Activated CD8-positive, alpha-beta T cell treated with anti-CD3 and anti-CD28 coated beads for 36 hours (primary cell): ENCODE data around the gene NUDC. TPM values are rescaled to one million over a fixed set of nuclear protein-coding genes. Genes with fewer than 3 reads are reported as not detected.

Experiments used
- ATAC-seq: fragments of 200-7000 bp; cut with Tn5 transposase; one replicate; pipeline ENCODE4 v1.10.0; 2021; ENCODE audit warnings: mild to moderate bottlenecking, moderate library complexity
- CTCF ChIA-PET: fragments of 350-600 bp; sonication (Branson Sonifier 250); formaldehyde crosslinking; loops from one replicate; lab custom pipeline; 2021; ENCODE audit warnings: antibody characterized with exemption; lab: Charles Lee
- POLR2A ChIA-PET: fragments of 350-600 bp; sonication (Branson Sonifier 250); formaldehyde crosslinking; loops from one replicate; lab custom pipeline; 2021; ENCODE audit warnings: antibody characterized with exemption; lab: Charles Lee
- DNase-seq: peaks from one replicate; pipeline ENCODE4 v3.0.0-alpha.2; 2020
- H3K27ac Mint-ChIP-seq: one replicate; pipeline ENCODE4 v1.8.0; 2021; ENCODE audit warnings: mild to moderate bottlenecking, mixed read lengths
- H3K27me3 Mint-ChIP-seq: one replicate; pipeline ENCODE4 v1.8.0; 2021; ENCODE audit warnings: mixed read lengths
- H3K36me3 Mint-ChIP-seq: one replicate; pipeline ENCODE4 v1.8.0; 2021; ENCODE audit warnings: low read depth, mixed read lengths
- H3K4me1 Mint-ChIP-seq: one replicate; pipeline ENCODE4 v1.8.0; 2021; ENCODE audit warnings: low read depth, mixed read lengths
- H3K4me3 Mint-ChIP-seq: one replicate; pipeline ENCODE4 v1.8.0; 2021; ENCODE audit warnings: mild to moderate bottlenecking, moderate library complexity, mixed read lengths
- H3K9me3 Mint-ChIP-seq: one replicate; pipeline ENCODE4 v1.8.0; 2021; ENCODE audit warnings: mixed read lengths
- intact Hi-C: fragments of 100-400 bp; cut with micrococcal nuclease; formaldehyde crosslinking; loops from one replicate; pipeline ENCODE4 v1.10.0; 2022
- total RNA-seq, 2 experiments: library from RNA; stranded (reverse); gene quantifications; one replicate each; pipeline ENCODE4 v1.2.3, GENCODE V29; 2021
- TF ChIP-seq, protein P1 (sequence below): fragments of 200-600 bp; IDR thresholded peaks from one replicate; pipeline ENCODE4 v1.8.0; 2022; ENCODE audit warnings: antibody characterized with exemption, mild to moderate bottlenecking

The NUDC gene
- total RNA-seq, 2 experiments from 2014 or later = 97.0 to 103 TPM

DNA sequence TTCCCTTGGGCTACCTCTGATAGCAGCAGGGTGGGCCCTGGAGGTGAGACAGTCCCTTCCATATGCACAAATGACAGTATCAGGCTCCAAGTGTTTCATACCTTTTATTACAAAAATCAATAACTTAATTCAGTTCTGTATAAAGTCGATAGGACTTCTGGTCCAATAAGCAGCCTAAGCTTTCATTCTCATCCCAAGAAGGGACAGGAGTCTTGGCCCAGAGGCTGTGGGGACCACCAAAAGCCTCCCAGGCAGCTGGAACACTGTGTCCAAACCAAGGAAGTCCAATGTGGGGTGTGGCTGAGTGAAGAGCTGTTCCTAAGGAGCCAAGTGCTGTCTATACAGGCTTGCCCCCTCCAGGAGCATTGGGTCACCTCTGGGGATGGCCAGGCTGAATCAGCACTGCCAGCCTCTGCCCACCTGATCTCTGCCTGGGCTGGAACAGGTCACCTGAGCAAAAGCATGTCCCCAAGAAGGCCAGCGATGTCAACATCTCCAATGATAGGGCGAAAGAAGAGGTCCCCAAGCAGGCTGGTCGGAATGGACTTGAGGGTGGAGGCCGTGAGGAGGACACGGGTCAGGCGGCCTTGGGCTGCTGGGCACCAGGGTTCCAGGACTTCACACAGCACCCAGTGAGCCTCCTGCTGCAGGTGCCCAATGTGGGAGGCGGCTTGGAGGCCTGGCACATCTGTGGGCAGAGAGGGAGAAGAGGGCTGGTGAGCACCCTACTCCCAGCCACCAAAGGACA, 10.0 kb upstream of the NUDC start:
- Mint-ChIP-seq H3K9me3 (no peaks in the 10 kb centered on the region), H3K27ac (no peak overlapping the region), H3K4me1 (no peaks in the 10 kb centered on the region), H3K36me3 (no peaks in the 10 kb centered on the region), H3K4me3 (no peak overlapping the region), H3K27me3 (no peaks in the 10 kb centered on the region)
- intact Hi-C loops = no loop called here
- DNase-seq (no peak), ATAC-seq (no peak)
- TF ChIP-seq, protein P1, sequence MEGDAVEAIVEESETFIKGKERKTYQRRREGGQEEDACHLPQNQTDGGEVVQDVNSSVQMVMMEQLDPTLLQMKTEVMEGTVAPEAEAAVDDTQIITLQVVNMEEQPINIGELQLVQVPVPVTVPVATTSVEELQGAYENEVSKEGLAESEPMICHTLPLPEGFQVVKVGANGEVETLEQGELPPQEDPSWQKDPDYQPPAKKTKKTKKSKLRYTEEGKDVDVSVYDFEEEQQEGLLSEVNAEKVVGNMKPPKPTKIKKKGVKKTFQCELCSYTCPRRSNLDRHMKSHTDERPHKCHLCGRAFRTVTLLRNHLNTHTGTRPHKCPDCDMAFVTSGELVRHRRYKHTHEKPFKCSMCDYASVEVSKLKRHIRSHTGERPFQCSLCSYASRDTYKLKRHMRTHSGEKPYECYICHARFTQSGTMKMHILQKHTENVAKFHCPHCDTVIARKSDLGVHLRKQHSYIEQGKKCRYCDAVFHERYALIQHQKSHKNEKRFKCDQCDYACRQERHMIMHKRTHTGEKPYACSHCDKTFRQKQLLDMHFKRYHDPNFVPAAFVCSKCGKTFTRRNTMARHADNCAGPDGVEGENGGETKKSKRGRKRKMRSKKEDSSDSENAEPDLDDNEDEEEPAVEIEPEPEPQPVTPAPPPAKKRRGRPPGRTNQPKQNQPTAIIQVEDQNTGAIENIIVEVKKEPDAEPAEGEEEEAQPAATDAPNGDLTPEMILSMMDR = no peak
- CTCF ChIA-PET = interaction anchor here (0.7 kb wide), 1 partner anchor 86 kb away, joined by 3 read pairs; no protein-coding TSS in a partner anchor
- POLR2A ChIA-PET = interaction anchor here (0.8 to 1.0 kb wide), 2 partner anchors 12 to 39 kb away, joined by 3 read pairs; partner anchors contain the start of gene GPATCH3

GRCh38 chr1:26912147-26912490, 9.4 kb upstream of the NUDC start:
- Mint-ChIP-seq H3K27ac (no peak overlapping the region), H3K36me3 (no peaks in the 10 kb centered on the region), H3K4me3 (no peak overlapping the region), H3K27me3 (no peaks in the 10 kb centered on the region), H3K9me3 (no peaks in the 10 kb centered on the region), H3K4me1 (no peaks in the 10 kb centered on the region)
- ChIA-PET POLR2A (interaction anchor here (2.3 kb wide), 1 partner anchor 12 kb away, joined by 8 read pairs; the partner anchor contains the start of gene GPATCH3), CTCF (interaction anchor here (1.3 kb wide), 1 partner anchor 11 kb away, joined by 4 read pairs; the partner anchor contains the start of gene GPATCH3)
- DNase-seq (no peak), ATAC-seq (no peak)
- TF ChIP-seq, protein P1 = no peak
- intact Hi-C loops = no loop called here

GRCh38 chr1:26913389-26913753, 8.2 kb upstream of the NUDC start:
- DNase-seq = no peak
- TF ChIP-seq, protein P1 = no peak
- H3K36me3 Mint-ChIP-seq = no peaks in the 10 kb centered on the region
- no peaks in the 10 kb centered on the region for H3K4me1 Mint-ChIP-seq
- H3K4me3 Mint-ChIP-seq = no peak overlapping the region
- ATAC-seq = no peak
- H3K9me3 Mint-ChIP-seq = no peaks in the 10 kb centered on the region
- no peaks in the 10 kb centered on the region for H3K27me3 Mint-ChIP-seq
- ChIA-PET POLR2A (interaction anchor here (2.3 kb wide), 1 partner anchor 13 kb away, joined by 8 read pairs; the partner anchor contains the start of gene GPATCH3), CTCF (interaction anchor here (1.3 kb wide), 2 partner anchors 13 to 84 kb away, joined by 4 to 6 read pairs; partner anchors contain the start of gene GPATCH3)
- no peak overlapping the region for H3K27ac Mint-ChIP-seq
- intact Hi-C loops = no loop called here

GRCh38 chr1:26913754-26914619, 7.6 kb upstream of the NUDC start, which contains the start of gene NR0B2:
Gene NR0B2, minus strand, starts transcription at chr1:26913975. Its CDS starts 35 bp downstream, at chr1:26913940.
- Mint-ChIP-seq H3K9me3 (no peaks in the 10 kb centered on the region), H3K27ac (no peak within 1 kb of the TSS), H3K27me3 (no peaks in the 10 kb centered on the region), H3K4me3 (no peak within 1 kb of the TSS), H3K4me1 (no peaks in the 10 kb centered on the region), H3K36me3 (no peaks in the 10 kb centered on the region)
- TF ChIP-seq, protein P1 = no peak
- DNase-seq = no peak
- intact Hi-C loops = no loop called here
- ATAC-seq = no peak
- CTCF ChIA-PET = interaction anchor here (1.3 kb wide), 1 partner anchor 84 kb away, joined by 6 read pairs; no protein-coding TSS in a partner anchor
- POLR2A ChIA-PET = interaction anchor here (2.3 kb wide), 1 partner anchor 14 kb away, joined by 8 read pairs; the partner anchor contains the start of gene GPATCH3
